Mesodermal cell (in vitro differentiated cells): Measurements from ENCODE around the gene GUCY2D.
A peak's percentile ranks its signal among the peaks of the same experiment; 100 is the strongest.

Experiments used
- H3K27ac ChIP-seq: 2 replicates; pipeline ENCODE4 v1.7.0; 2013; ENCODE audit warnings: mild to moderate bottlenecking, low read depth, low read length, moderate library complexity; ENCODE audit not compliant: severe bottlenecking
- H3K36me3 ChIP-seq: 2 replicates; pipeline ENCODE4 v1.7.1; 2013; ENCODE audit warnings: mild to moderate bottlenecking, low read length, moderate library complexity; ENCODE audit not compliant: control insufficient read depth, insufficient read depth
- H3K4me1 ChIP-seq: one replicate; pipeline ENCODE4 v1.7.1; 2013; ENCODE audit warnings: mild to moderate bottlenecking, low read length; ENCODE audit not compliant: insufficient read depth, control insufficient read depth, poor library complexity, severe bottlenecking
- H3K4me3 ChIP-seq: 2 replicates; pipeline ENCODE4 v1.7.0; 2013; ENCODE audit warnings: low read length, control low read depth, mild to moderate bottlenecking; ENCODE audit not compliant: insufficient read depth, poor library complexity, severe bottlenecking; ENCODE audit errors: extremely low read depth
- H3K9me3 ChIP-seq: 2 replicates; pipeline ENCODE4 v1.7.1; 2013; ENCODE audit warnings: mild to moderate bottlenecking, low read length, moderate library complexity; ENCODE audit not compliant: control insufficient read depth
- WGBS, 2 experiments: methylation state at CpG; one replicate each; pipeline ENCODE4 v1.1.5; 2013; ENCODE audit warnings: missing lambda C conversion rate in 2 of 2; ENCODE audit not compliant: insufficient coverage in 2 of 2; 5-methylcytosine and 5-hydroxymethylcytosine counted together

The GUCY2D gene

GRCh38 chr17:8031950-8032349, 29.5 kb downstream of the GUCY2D start:
- no CpG with 5 or more reads among the region's 1 CpG for WGBS, 2 experiments
- H3K4me1 ChIP-seq: no peaks in the 10 kb centered on the region
- no peaks in the 10 kb centered on the region for H3K36me3 ChIP-seq
- no peak overlapping the region for H3K27ac ChIP-seq
- peaks cover 6% of the 10 kb centered on the region for H3K9me3 ChIP-seq
- H3K4me3 ChIP-seq: no peak overlapping the region

GRCh38 chr17:8032442-8032841, 30.0 kb downstream of the GUCY2D start:
- Histone ChIP-seq H3K36me3 (no peaks in the 10 kb centered on the region), H3K4me3 (no peak overlapping the region), H3K9me3 (peaks cover 6% of the 10 kb centered on the region), H3K27ac (no peak overlapping the region), H3K4me1 (no peaks in the 10 kb centered on the region)
- WGBS, 2 experiments: no CpG with 5 or more reads among the region's 2 CpGs

- Histone ChIP-seq H3K36me3 (no peaks in the 10 kb centered on the region), H3K27ac (no peak within 1 kb of the TSS)
- 88 to 95% methylated on average over 19 to 24 of the region's 37 CpGs for WGBS, 2 experiments
These were observed 36.7 kb downstream of the GUCY2D start, which contains the start of gene ALOX15B for GRCh38 chr17:8038954-8039610. ALOX15B (plus strand) TSS chr17:8039059; CDS start chr17:8039156, 97 bp downstream.

GRCh38 chr17:8039611-8040168, 37.3 kb downstream of the GUCY2D start:
- no peaks in the 10 kb centered on the region for H3K36me3 ChIP-seq
- H3K4me1 ChIP-seq: peaks cover 5% of the 10 kb centered on the region
- peaks cover 8% of the 10 kb centered on the region for H3K9me3 ChIP-seq
- WGBS, 2 experiments: 96 to 100% methylated on average over 1 to 4 of the region's 11 CpGs
- no peak overlapping the region for H3K4me3 ChIP-seq
- no peak overlapping the region for H3K27ac ChIP-seq

More at GRCh38 chr17:8038954-8039610, 36.7 kb downstream of the GUCY2D start, which contains the start of gene ALOX15B:
- Histone ChIP-seq H3K4me3 (no peak within 1 kb of the TSS), H3K4me1 (peaks cover 5% of the 10 kb centered on the region), H3K9me3 (peaks cover 8% of the 10 kb centered on the region)

GRCh38 chr17:8041249-8041928, 39.0 kb downstream of the GUCY2D start:
- H3K4me1 ChIP-seq: peaks cover 5% of the 10 kb centered on the region
- no peaks in the 10 kb centered on the region for H3K36me3 ChIP-seq
- peak overlapping the region; percentile 89 for H3K27ac ChIP-seq
- peaks cover 8% of the 10 kb centered on the region for H3K9me3 ChIP-seq
- 78 to 79% methylated on average over 4 to 7 of the region's 8 CpGs for WGBS, 2 experiments
- no peak overlapping the region for H3K4me3 ChIP-seq

GRCh38 chr17:8041979-8042378, 39.6 kb downstream of the GUCY2D start:
- no peak overlapping the region for H3K4me3 ChIP-seq
- peaks cover 8% of the 10 kb centered on the region for H3K9me3 ChIP-seq
- H3K4me1 ChIP-seq: peaks cover 5% of the 10 kb centered on the region
- H3K36me3 ChIP-seq: no peaks in the 10 kb centered on the region
- no peak overlapping the region for H3K27ac ChIP-seq

- H3K27ac ChIP-seq: no peak overlapping the region
- H3K9me3 ChIP-seq: peaks cover 3% of the 10 kb centered on the region
- no peaks in the 10 kb centered on the region for H3K36me3 ChIP-seq
- peaks cover 5% of the 10 kb centered on the region for H3K4me1 ChIP-seq
- WGBS, 2 experiments: 84 to 85% methylated on average over 20 to 22 of the region's 24 CpGs
- no peak overlapping the region for H3K4me3 ChIP-seq
These were observed 42.7 kb downstream of the GUCY2D start for GRCh38 chr17:8044819-8045810.

GRCh38 chr17:8046306-8046928, 44.0 kb downstream of the GUCY2D start:
- no peak overlapping the region for H3K27ac ChIP-seq
- WGBS, 2 experiments: 85 to 90% methylated on average over 5 to 7 of the region's 11 CpGs
- no peak overlapping the region for H3K4me3 ChIP-seq
- no peaks in the 10 kb centered on the region for H3K36me3 ChIP-seq
- no peaks in the 10 kb centered on the region for H3K9me3 ChIP-seq
- H3K4me1 ChIP-seq: peaks cover 2% of the 10 kb centered on the region

- Histone ChIP-seq H3K36me3 (no peaks in the 10 kb centered on the region), H3K4me1 (no peaks in the 10 kb centered on the region), H3K27ac (no peak overlapping the region), H3K4me3 (no peak overlapping the region), H3K9me3 (no peaks in the 10 kb centered on the region)
- WGBS, 2 experiments: 82 to 92% methylated on average over 17 to 20 of the region's 24 CpGs
These were observed 44.7 kb downstream of the GUCY2D start for GRCh38 chr17:8046929-8047768.
